ENCODE data around the gene GSTA1.
A peak's percentile ranks its signal among the peaks of the same experiment; 100 is the strongest.
"Not testable (repeated sequence)": the region's sequence is repeated elsewhere in the genome, so short reads cannot be mapped to it uniquely, and the experiment has no call there.

The GSTA1 gene

GRCh38 chr6:52803668-52804255, at the start of gene GSTA1:
Gene GSTA1, minus strand, starts transcription at chr6:52803816. Its CDS starts 4,549 bp downstream, at chr6:52799267.
- not testable (repeated sequence) for DNase-seq

- no peak for DNase-seq
Measured at GRCh38 chr6:52849137-52849536, 45.5 kb upstream of the GSTA1 start.

DNA sequence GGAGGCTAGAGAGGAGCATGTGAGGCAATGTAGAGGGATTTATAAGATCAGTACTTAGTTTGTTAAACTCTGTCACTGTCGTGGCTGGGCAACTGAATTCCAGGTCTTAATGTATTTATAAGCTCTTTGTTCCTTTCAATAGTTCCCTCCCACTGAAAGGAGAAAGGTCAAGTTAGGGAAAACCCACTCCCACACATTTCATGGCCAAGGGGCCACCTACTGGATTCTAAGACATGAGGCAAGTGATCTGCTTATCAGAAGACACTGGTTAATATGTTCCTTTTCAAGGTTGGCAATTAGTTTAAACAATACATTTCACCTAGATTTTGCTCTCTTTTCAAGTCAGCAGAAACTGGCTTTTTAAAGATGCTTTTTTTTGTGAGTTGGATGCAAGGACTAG, 42.4 kb upstream of the GSTA1 start:
- no peak for DNase-seq

DNA sequence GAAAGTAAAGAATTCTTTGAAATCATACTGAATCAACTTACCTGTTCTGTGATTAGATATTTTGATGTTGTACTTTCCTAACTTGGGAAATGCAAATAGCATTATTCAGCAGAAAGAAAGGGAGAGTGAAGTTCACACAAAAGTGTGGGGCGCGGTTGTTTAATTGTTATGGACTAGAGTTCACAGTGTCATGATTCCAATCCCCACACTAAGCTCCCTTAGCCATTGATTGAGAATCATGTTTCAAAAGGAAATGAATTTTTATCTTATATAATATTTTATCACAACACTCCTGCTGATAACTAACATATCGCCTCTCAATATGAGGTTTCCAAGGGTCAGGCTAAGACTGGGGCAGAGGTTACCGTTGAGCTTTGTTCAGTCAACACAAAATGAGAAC, 40.0 kb upstream of the GSTA1 start:
- no peak for DNase-seq

- DNase-seq = no peak
Measured at GRCh38 chr6:52840763-52841585, 37.4 kb upstream of the GSTA1 start, which contains the start of gene GSTA5. Gene GSTA5, minus strand, starts transcription at chr6:52840813.

- peak; percentile 38 for DNase-seq
Measured at GRCh38 chr6:52839124-52840055, 35.8 kb upstream of the GSTA1 start.

DNA sequence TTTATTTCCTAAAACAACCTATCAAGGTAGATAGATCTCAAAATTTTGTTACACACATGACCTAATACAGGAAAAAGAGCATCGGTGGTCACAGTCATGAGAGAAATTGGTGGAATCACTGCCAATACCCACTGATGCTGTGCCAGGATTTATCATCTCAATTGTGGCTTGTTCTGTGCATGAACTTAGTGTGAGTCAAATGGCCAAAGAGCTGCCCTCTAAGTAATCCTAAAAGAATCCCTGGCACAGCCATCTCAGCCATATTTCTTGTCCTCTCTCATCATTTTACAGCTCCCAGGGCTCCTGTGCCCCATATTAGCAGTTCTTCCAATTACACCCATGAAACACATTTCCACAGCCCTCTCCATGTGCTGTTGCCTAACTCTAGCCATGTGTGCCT, 30.9 kb upstream of the GSTA1 start:
- DNase-seq = no peak

DNA sequence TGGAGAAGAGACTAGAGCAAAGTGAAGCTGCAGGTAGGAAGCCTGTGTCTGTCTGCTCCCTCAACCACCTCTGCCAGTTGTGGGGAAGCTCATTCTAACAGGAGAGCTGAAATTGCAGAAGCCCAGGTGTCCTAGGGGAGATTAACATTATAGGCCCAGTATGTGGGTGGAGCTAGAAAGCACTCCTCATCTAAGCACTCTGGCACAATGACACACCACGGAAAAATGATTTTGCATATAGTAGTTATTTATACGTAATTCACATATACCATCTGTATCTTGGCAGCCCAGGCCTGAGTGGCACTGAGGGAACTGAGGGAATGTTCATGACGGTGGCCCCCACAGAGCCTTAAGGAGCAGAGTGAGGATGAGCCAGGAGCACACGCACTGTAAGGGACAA, 27.3 kb upstream of the GSTA1 start:
- not testable (repeated sequence) for DNase-seq

- no peak for DNase-seq
Measured at GRCh38 chr6:52829046-52829817, 25.6 kb upstream of the GSTA1 start.

DNA sequence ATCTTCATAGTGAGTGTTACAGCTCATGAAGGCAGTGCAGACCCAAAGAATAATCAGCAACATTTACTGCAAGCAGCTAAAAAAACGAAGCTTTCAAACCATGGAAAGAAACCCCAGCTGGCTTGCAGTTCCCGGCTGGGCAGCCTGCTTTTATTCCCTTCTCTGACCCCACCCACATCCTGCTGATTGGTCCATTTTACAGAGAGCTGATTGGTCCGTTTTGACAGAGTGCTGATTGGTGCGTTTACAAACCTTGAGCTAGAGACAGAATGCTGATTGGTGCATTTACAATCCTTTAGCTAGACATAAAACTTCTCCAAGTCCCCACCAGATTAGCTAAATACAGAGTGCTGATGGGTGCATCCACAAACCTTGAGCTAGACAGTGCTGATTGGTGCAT, 25.0 kb upstream of the GSTA1 start:
- DNase-seq = not testable (repeated sequence)

DNA sequence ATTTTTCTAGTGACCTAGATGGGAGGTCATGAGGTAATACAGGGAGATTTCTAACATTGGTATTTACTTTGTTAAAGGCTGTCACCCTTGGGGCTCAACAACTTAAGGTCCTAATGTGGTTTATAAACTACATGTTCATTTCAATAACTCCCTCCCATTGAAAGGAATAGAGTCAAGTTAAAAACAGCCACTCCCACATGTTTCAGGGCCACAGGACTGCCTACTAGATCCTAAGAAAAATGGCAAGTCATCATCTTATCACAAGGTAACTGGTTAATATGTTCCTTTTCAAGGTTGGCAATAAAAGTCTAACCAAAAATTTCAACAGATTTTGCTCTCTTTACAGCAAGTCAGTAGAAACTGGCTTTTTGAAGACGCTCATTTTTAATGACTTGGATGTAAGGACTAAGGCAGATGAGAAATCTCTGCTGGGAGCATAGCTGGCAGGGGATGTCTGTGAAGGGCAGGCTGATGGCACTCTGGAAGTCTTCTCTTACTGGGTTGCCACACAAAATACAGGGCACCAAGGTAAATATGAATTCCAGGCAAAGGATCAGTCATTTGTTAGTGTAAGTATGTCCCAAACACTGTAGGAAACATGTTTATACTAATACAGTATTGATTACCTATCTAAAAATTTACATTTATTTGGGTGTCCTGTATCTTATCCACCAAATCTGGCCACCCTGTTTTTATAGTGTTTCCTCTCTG, 23.6 kb upstream of the GSTA1 start:
- DNase-seq = not testable (repeated sequence)

GRCh38 chr6:52826513-52826912, 22.9 kb upstream of the GSTA1 start:
- no peak for DNase-seq

DNA sequence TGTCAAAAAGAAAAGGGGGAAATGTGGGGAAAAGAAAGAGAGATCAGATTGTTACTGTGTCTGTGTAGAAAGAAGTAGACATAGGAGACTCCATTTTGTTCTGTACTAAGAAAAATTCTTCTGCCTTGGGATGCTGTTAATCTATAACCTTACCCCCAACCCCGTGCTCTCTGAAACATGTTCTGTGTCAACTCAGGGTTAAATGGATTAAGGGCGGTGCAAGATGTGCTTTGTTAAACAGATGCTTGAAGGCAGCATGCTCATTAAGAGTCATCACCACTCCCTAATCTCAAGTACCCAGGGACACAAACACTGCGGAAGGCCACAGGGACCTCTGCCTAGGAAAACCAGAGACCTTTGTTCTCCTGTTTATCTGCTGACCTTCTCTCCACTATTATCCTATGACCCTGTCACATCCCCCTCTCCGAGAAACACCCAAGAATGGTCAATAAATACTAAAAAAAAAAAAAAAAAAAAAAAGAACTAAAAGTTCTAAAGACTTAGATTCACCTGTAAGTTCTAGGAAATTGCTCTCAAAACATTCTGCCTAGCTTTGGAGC, 22.4 kb upstream of the GSTA1 start:
- DNase-seq = not testable (repeated sequence)

DNA sequence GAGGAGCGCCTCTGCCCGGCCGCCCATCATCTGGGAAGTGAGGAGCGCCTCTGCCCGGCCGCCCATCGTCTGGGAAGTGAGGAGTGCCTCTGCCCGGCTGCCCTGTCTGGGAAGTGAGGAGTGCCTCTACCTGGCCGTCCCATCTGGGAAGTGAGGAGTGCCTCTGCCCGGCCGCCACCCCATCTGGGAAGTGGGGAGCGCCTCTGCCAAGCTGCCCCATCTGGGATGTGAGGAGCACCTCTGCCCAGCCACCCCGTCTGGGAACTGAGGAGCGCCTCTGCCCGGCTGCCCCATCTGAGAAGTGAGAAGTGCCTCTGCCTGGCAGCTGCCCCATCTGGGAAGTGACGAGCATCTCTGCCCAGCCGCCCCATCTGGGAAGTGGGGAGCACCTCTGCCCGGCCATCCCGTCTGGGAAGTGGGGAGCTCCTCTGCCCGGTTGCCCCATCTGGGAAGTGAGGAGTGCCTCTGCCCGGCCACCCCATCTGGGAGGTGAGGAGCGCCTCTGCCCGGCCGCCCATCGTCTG, 21.7 kb upstream of the GSTA1 start:
- DNase-seq = not testable (repeated sequence)

- DNase-seq = no peak
Measured at GRCh38 chr6:52821842-52822241, 18.2 kb upstream of the GSTA1 start.

DNA sequence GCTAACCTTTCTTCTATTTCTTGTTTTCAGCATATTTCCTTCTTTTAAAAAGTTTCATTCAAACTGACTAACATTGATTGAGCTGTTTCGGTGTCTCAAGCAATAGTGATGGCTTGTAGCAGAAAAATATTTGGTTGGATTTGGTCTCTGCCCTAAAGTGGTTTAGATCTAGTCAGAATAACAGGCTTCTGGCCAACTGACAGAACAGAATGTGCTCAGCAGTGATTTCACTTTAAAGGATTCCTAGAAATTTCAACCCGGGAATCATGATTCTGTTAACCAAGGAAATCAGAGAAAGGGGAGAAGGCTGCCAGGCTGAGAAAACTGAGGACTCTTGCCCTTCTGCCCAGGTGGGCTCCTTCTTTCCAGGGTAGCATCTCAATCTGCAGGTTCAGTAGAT, 16.6 kb upstream of the GSTA1 start:
- no peak for DNase-seq

- peak; percentile 2 for DNase-seq
Measured at GRCh38 chr6:52815167-52816092, 11.8 kb upstream of the GSTA1 start.

- DNase-seq = not testable (repeated sequence)
Measured at GRCh38 chr6:52814545-52814944, 10.9 kb upstream of the GSTA1 start.

GRCh38 chr6:52809777-52810176, 6.2 kb upstream of the GSTA1 start:
- DNase-seq = not testable (repeated sequence)

GRCh38 chr6:52808660-52809059, 5.0 kb upstream of the GSTA1 start:
- no peak for DNase-seq

All from NCI-H446 treated with DMSO at 0.1 percent for 48 hours (cell line).